ENCODE measurements around the gene PPAT.
A peak's percentile ranks its signal among the peaks of the same experiment; 100 is the strongest.
"Not testable (repeated sequence)": the region's sequence is repeated elsewhere in the genome, so short reads cannot be mapped to it uniquely, and the experiment has no call there.

PPAT gene

DNA sequence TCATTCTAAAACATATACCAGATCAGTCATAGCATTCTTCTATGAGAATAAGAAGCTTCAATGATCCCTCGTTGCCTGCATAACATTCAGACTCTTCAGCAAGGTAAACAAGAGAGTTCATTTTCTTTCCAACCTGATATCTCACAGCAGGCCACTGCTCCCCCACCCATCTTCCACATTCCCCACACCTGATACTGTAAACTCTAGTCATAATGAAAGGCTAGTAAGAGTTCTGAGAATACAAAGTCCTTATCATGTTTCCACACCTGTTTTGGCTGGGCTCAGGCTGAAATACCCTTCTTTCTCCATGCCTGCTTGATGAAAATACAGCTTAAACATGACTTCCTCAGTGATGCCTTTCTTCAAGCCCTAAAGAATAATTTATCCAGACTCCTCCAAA is 45.9 kb downstream of the PPAT start:
- Histone ChIP-seq H3K9me3 (ENCODE audit: control insufficient read depth in 1 of 2, low read length in 2 of 2) (no peaks in the 10 kb centered on the region), H3K4me1 (ENCODE audit: control insufficient read depth in 1 of 2, insufficient read depth in 2 of 2, low read length in 2 of 2) (peaks cover 11 to 15% of the 10 kb centered on the region in 2 donors), H3K36me3 (ENCODE audit: control insufficient read depth in 1 of 2, insufficient read depth in 2 of 2, low read length in 2 of 2) (no peaks in the 10 kb centered on the region)

DNA sequence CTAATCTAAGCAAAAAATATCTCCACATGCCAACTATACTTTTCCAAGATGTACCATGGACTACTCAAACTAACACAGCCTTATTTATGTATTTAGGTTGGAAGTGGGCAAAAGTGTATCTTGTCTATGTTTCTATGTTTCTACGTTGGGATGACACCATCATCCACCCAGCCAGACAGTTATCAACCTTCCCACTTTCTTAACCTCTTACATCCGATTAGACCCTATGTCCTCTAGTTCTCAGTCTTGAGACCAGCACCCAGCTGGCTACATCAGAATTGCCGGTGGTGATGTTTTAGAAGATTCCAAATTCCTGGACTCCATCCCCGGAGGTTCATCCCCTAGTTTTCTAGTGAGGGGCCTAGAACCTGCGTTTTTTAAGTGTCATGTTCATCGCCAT is 47.1 kb downstream of the PPAT start:
- H3K4me3 ChIP-seq (ENCODE audit: low read depth in 1 of 2, low read length in 2 of 2), result peak overlapping the region; percentile 92 to 97
- H3K9ac ChIP-seq (ENCODE audit: low read depth in 1 of 2, low read length in 2 of 2), result peak overlapping the region; percentile 85 to 99
- H3K36me3 ChIP-seq (ENCODE audit: control insufficient read depth in 1 of 2, insufficient read depth in 2 of 2, low read length in 2 of 2), result no peaks in the 10 kb centered on the region
- H3K27ac ChIP-seq (ENCODE audit: low read depth, low read length), result no peak overlapping the region
- peaks cover 11 to 15% of the 10 kb centered on the region in 2 donors for H3K4me1 ChIP-seq (ENCODE audit: control insufficient read depth in 1 of 2, insufficient read depth in 2 of 2, low read length in 2 of 2)
- no peaks in the 10 kb centered on the region for H3K27me3 ChIP-seq (ENCODE audit: control insufficient read depth in 1 of 2, insufficient read depth in 2 of 2, low read length in 2 of 2)
- no peaks in the 10 kb centered on the region for H3K9me3 ChIP-seq (ENCODE audit: control insufficient read depth in 1 of 2, low read length in 2 of 2)

More for the DNA sequence above, 45.9 kb downstream of the PPAT start:
- no peak overlapping the region for H3K9ac ChIP-seq (ENCODE audit: low read depth in 1 of 2, low read length in 2 of 2)
- no peak overlapping the region for H3K27ac ChIP-seq (ENCODE audit: low read depth, low read length)
- H3K4me3 ChIP-seq (ENCODE audit: low read depth in 1 of 2, low read length in 2 of 2), result no peak overlapping the region
- H3K27me3 ChIP-seq (ENCODE audit: control insufficient read depth in 1 of 2, insufficient read depth in 2 of 2, low read length in 2 of 2), result no peaks in the 10 kb centered on the region

DNA sequence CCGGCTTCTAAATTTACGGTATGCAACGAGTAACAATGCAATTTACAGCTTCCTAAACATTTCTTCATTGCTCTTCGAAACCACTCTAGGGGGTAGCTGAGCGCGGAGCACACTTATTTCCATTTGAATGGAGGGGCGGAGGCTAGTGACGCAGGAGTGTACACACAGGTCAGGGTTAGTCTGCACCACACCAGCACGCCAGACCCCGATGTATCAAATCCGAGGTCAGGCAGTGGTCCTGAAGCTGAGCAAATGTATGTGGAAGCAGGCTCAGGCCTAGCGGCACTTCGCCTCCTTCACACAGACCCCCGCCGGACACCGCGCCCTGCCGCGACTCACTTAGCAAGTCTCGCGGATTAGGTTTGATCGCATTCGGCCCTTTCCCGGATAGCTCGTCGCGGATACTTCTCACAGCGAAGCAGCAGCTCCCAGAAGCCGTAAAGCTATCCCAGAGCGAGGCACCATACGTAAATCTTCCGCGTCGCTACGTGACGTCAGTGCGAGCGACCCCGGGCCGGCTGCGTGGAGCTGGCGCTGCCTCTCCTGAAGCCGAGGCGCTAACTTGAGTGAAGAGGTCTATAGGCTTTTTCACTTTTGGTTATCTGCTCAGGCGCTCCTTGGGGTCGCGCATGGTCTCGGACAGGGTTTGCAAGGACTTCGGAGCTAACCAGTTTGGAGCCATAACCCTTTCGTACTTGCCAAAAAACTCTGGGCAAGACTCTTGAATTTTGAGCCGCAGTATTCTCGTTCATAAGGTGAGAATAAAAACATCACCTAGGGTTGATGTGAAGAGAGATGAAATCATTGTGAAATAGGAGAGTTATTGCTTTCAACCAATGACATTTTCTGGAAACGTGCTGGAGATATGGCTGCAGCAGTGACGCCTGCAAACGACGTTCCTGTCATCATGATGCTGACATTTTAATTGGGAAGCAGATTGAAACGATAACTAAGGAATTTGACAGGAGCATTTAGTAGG is 48.1 kb downstream of the PPAT start, which contains the start of gene AASDH:
TSS of gene AASDH (minus strand) at position 469 of the 979 bp plus-strand sequence. CDS start 3,192 bp downstream, outside the sequence.
- H3K4me1 ChIP-seq (ENCODE audit: control insufficient read depth in 1 of 2, insufficient read depth in 2 of 2, low read length in 2 of 2), result peaks cover 11 to 15% of the 10 kb centered on the region in 2 donors
- no peaks in the 10 kb centered on the region for H3K36me3 ChIP-seq (ENCODE audit: control insufficient read depth in 1 of 2, insufficient read depth in 2 of 2, low read length in 2 of 2)
- no peaks in the 10 kb centered on the region for H3K27me3 ChIP-seq (ENCODE audit: control insufficient read depth in 1 of 2, insufficient read depth in 2 of 2, low read length in 2 of 2)
- H3K9ac ChIP-seq (ENCODE audit: low read depth in 1 of 2, low read length in 2 of 2), result peak within 1 kb of the TSS; percentile 85 to 99
- no peaks in the 10 kb centered on the region for H3K9me3 ChIP-seq (ENCODE audit: control insufficient read depth in 1 of 2, low read length in 2 of 2)
- H3K27ac ChIP-seq (ENCODE audit: low read depth, low read length), result peak within 1 kb of the TSS; percentile 92
- peak within 1 kb of the TSS; percentile 92 to 97 for H3K4me3 ChIP-seq (ENCODE audit: low read depth in 1 of 2, low read length in 2 of 2)

DNA sequence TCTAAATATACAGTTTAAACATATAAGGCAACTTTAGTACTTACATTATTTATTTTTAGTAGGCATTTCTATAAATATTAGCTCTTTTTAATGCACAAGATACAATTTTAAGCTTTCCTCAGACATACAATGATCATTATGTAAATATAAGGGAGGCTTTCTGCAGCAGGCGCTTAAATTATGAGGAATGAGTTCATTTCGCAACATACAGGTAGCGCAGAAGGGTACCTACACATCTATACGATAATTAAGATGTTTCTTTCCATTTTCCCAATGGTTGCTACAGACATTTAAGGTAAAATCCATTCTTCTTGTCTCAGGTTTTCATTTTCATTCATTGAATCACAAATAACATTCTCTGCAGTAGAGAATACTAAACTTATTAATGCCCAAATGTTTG is 49.3 kb downstream of the PPAT start:
- Histone ChIP-seq H3K9ac (ENCODE audit: low read depth in 1 of 2, low read length in 2 of 2) (no peak overlapping the region), H3K36me3 (ENCODE audit: control insufficient read depth in 1 of 2, insufficient read depth in 2 of 2, low read length in 2 of 2) (no peaks in the 10 kb centered on the region), H3K4me3 (ENCODE audit: low read depth in 1 of 2, low read length in 2 of 2) (peak overlapping the region; percentile 18 to 49), H3K27ac (ENCODE audit: low read depth, low read length) (no peak overlapping the region), H3K4me1 (ENCODE audit: control insufficient read depth in 1 of 2, insufficient read depth in 2 of 2, low read length in 2 of 2) (peaks cover 11 to 15% of the 10 kb centered on the region in 2 donors), H3K9me3 (ENCODE audit: control insufficient read depth in 1 of 2, low read length in 2 of 2) (no peaks in the 10 kb centered on the region), H3K27me3 (ENCODE audit: control insufficient read depth in 1 of 2, insufficient read depth in 2 of 2, low read length in 2 of 2) (no peaks in the 10 kb centered on the region)

DNA sequence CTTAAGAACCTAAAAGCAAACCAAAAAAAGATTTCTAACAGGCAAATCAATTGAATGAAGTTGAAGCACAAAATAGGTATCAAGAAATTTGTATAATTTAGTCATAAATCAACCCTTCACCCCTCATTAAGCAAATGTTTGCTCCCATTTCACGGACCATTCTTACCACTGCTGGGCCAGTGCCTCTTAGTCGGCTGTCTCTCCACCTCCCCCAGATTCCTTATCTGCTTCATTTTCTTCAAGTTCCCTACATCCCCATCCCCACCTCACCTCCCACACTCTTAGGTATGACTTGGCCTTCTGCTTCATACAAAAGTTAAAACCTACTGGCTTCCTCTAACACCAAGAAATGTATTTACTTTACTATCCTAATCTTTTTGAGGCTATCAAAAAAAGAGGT is 60.0 kb downstream of the PPAT start:
- no peak overlapping the region for H3K9ac ChIP-seq (ENCODE audit: low read depth in 1 of 2, low read length in 2 of 2)
- H3K9me3 ChIP-seq (ENCODE audit: control insufficient read depth in 1 of 2, low read length in 2 of 2), result no peaks in the 10 kb centered on the region
- no peak overlapping the region for H3K4me3 ChIP-seq (ENCODE audit: low read depth in 1 of 2, low read length in 2 of 2)
- no peaks in the 10 kb centered on the region for H3K4me1 ChIP-seq (ENCODE audit: control insufficient read depth in 1 of 2, insufficient read depth in 2 of 2, low read length in 2 of 2)
- no peak overlapping the region for H3K27ac ChIP-seq (ENCODE audit: low read depth, low read length)
- peaks cover 6 to 10% of the 10 kb centered on the region in 2 donors for H3K36me3 ChIP-seq (ENCODE audit: control insufficient read depth in 1 of 2, insufficient read depth in 2 of 2, low read length in 2 of 2)
- H3K27me3 ChIP-seq (ENCODE audit: control insufficient read depth in 1 of 2, insufficient read depth in 2 of 2, low read length in 2 of 2), result no peaks in the 10 kb centered on the region

DNA sequence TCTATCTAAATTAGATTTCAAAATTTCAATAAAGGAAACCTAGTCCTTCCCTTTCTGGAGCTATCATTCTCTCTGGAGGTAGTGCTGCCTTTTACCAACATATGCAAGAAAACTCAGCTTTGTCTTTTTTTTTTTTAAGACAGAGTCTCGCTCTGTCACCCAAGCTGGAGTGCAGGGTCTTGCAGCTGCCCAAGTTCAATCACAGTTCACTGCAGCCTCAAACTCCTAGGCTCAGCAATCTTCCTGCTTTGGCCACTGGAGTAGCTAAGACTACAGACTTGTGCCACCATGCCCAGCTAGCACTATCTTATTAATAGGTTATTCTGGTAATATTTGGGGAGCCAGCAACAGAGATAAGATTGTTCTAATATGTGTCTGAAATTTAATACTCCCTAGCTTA is 60.5 kb downstream of the PPAT start:
- Histone ChIP-seq H3K4me3 (ENCODE audit: low read depth in 1 of 2, low read length in 2 of 2) (no peak overlapping the region), H3K27me3 (ENCODE audit: control insufficient read depth in 1 of 2, insufficient read depth in 2 of 2, low read length in 2 of 2) (no peaks in the 10 kb centered on the region), H3K9ac (ENCODE audit: low read depth in 1 of 2, low read length in 2 of 2) (no peak overlapping the region), H3K36me3 (ENCODE audit: control insufficient read depth in 1 of 2, insufficient read depth in 2 of 2, low read length in 2 of 2) (peaks cover 6 to 14% of the 10 kb centered on the region in 2 donors), H3K27ac (ENCODE audit: low read depth, low read length) (no peak overlapping the region), H3K4me1 (ENCODE audit: control insufficient read depth in 1 of 2, insufficient read depth in 2 of 2, low read length in 2 of 2) (no peaks in the 10 kb centered on the region), H3K9me3 (ENCODE audit: control insufficient read depth in 1 of 2, low read length in 2 of 2) (no peaks in the 10 kb centered on the region)

DNA sequence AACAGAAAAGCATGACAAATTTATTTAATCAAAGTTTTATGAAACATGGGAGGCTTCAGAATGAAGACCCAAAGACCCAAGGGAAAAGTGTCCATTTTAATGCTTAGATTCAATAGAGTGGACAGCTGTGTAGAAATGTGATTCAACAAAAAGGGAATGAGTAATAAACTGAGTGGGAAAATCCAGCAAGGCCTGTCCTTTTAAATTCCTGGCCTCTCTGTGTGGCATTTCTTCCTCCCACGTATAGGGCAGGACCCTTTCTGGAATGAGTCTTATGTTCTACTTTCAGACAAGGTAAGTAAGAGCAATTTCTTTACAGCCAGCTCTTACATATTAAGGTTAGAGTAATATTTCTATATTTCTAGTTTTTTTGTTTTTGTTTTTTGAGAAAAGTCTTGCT is 62.6 kb downstream of the PPAT start:
- Histone ChIP-seq H3K4me3 (ENCODE audit: low read depth in 1 of 2, low read length in 2 of 2) (no peak overlapping the region), H3K27ac (ENCODE audit: low read depth, low read length) (no peak overlapping the region), H3K9me3 (ENCODE audit: control insufficient read depth in 1 of 2, low read length in 2 of 2) (no peaks in the 10 kb centered on the region), H3K36me3 (ENCODE audit: control insufficient read depth in 1 of 2, insufficient read depth in 2 of 2, low read length in 2 of 2) (peaks cover 6 to 12% of the 10 kb centered on the region in 2 donors), H3K9ac (ENCODE audit: low read depth in 1 of 2, low read length in 2 of 2) (no peak overlapping the region), H3K4me1 (ENCODE audit: control insufficient read depth in 1 of 2, insufficient read depth in 2 of 2, low read length in 2 of 2) (no peaks in the 10 kb centered on the region), H3K27me3 (ENCODE audit: control insufficient read depth in 1 of 2, insufficient read depth in 2 of 2, low read length in 2 of 2) (no peaks in the 10 kb centered on the region)

DNA sequence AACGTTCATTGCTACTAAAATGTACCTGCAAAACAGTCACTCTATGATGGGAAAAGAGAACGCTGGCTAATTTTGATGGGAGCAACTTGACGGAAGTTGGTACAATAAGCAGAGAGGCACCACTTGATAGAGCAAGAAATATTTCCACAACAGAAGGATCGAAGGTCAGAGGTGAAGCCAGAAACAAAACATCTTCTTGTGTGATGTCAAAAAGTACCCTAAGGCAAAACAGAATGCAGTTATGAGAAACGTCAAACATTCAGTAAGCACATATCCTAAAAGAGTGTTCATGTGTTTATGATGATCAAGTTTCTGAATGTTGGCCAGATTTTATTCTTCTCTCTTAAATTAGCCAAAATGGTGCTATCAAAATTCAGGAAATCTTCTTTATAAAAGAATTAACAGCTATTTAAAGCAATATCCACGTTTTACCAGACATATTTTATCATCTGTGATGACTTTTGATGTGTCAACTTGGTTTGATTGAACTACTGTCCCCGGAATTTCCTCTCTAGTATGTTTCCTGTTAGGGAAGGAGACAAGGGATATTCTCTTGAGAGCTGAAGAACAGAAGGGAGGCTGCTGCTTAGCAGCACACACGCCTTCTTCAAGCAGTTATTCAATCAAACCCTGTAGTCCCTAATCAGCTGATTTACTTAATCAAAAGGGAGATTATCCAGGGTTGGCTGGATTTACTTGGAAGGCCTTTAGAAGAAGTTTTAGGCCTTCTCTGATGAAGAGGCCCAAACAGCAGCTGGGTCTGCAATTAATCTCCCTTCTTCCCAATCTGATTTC is 63.8 kb downstream of the PPAT start:
- H3K9ac ChIP-seq (ENCODE audit: low read depth in 1 of 2, low read length in 2 of 2), result no peak overlapping the region
- H3K27me3 ChIP-seq (ENCODE audit: control insufficient read depth in 1 of 2, insufficient read depth in 2 of 2, low read length in 2 of 2), result no peaks in the 10 kb centered on the region
- no peaks in the 10 kb centered on the region for H3K9me3 ChIP-seq (ENCODE audit: control insufficient read depth in 1 of 2, low read length in 2 of 2)
- H3K4me1 ChIP-seq (ENCODE audit: control insufficient read depth in 1 of 2, insufficient read depth in 2 of 2, low read length in 2 of 2), result no peaks in the 10 kb centered on the region
- H3K36me3 ChIP-seq (ENCODE audit: control insufficient read depth in 1 of 2, insufficient read depth in 2 of 2, low read length in 2 of 2), result peaks cover 6 to 12% of the 10 kb centered on the region in 2 donors
- H3K27ac ChIP-seq (ENCODE audit: low read depth, low read length), result no peak overlapping the region
- H3K4me3 ChIP-seq (ENCODE audit: low read depth in 1 of 2, low read length in 2 of 2), result no peak overlapping the region

DNA sequence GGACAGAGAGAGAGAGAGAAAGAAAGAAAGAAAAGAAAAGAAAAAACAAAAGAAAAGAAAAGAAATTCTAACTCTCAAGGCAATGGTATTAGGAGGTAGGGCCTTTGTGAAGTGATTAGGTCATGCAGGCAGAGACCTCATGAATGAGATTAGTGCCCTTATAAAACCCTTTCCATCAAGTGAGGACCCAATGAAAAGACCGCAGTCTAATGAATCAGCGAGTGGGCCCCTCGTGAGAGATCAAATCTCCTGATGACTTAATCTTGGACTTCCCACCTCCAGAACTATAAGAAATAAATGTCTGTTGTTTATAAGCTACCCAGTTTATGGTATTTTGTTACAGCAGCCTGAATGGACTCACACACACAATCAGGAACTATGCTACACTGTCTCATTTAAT is 65.0 kb downstream of the PPAT start:
- no peaks in the 10 kb centered on the region for H3K4me1 ChIP-seq (ENCODE audit: control insufficient read depth in 1 of 2, insufficient read depth in 2 of 2, low read length in 2 of 2)
- no peaks in the 10 kb centered on the region for H3K9me3 ChIP-seq (ENCODE audit: control insufficient read depth in 1 of 2, low read length in 2 of 2)
- no peaks in the 10 kb centered on the region for H3K27me3 ChIP-seq (ENCODE audit: control insufficient read depth in 1 of 2, insufficient read depth in 2 of 2, low read length in 2 of 2)
- no peak overlapping the region for H3K9ac ChIP-seq (ENCODE audit: low read depth in 1 of 2, low read length in 2 of 2)
- no peak overlapping the region for H3K27ac ChIP-seq (ENCODE audit: low read depth, low read length)
- H3K4me3 ChIP-seq (ENCODE audit: low read depth in 1 of 2, low read length in 2 of 2), result no peak overlapping the region
- H3K36me3 ChIP-seq (ENCODE audit: control insufficient read depth in 1 of 2, insufficient read depth in 2 of 2, low read length in 2 of 2), result peaks cover 6 to 12% of the 10 kb centered on the region in 2 donors

DNA sequence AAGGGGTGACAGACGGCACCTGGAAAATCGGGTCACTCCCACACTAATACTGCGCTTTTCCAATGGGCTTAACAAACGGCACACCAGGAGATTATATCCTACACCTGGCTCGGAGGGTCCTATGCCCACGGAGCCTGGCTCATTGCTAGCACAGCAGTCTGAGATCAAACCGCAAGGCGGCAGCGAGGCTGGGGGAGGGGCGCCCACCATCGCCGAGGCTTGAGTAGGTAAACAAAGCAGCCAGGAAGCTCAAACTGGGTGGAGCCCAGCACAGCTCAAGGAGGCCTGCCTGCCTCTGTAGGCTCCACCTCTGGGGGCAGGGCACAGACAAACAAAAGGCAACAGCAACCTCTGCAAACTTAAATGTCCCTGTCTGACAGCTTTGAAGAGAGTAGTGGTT is 72.4 kb downstream of the PPAT start:
- H3K27me3 ChIP-seq (ENCODE audit: control insufficient read depth in 1 of 2, insufficient read depth in 2 of 2, low read length in 2 of 2); H3K9ac ChIP-seq (ENCODE audit: low read depth in 1 of 2, low read length in 2 of 2); H3K9me3 ChIP-seq (ENCODE audit: control insufficient read depth in 1 of 2, low read length in 2 of 2); H3K36me3 ChIP-seq (ENCODE audit: control insufficient read depth in 1 of 2, insufficient read depth in 2 of 2, low read length in 2 of 2); H3K27ac ChIP-seq (ENCODE audit: low read depth, low read length); H3K4me1 ChIP-seq (ENCODE audit: control insufficient read depth in 1 of 2, insufficient read depth in 2 of 2, low read length in 2 of 2); H3K4me3 ChIP-seq (ENCODE audit: low read depth in 1 of 2, low read length in 2 of 2): not testable (repeated sequence)
